Smooth muscle cell of bladder (primary cell): Measurements from ENCODE around the gene ANGPTL3. TPM values are rescaled to one million over a fixed set of nuclear protein-coding genes. Genes with fewer than 3 reads are reported as not detected.

ENCODE experiments used
- total RNA-seq: library from RNA; depleted of rRNA; stranded (reverse); fragments of >200 nt; gene quantifications from 2 replicates; pipeline ENCODE4 v1.2.3, GENCODE V29; 2014

The ANGPTL3 gene, protein sequence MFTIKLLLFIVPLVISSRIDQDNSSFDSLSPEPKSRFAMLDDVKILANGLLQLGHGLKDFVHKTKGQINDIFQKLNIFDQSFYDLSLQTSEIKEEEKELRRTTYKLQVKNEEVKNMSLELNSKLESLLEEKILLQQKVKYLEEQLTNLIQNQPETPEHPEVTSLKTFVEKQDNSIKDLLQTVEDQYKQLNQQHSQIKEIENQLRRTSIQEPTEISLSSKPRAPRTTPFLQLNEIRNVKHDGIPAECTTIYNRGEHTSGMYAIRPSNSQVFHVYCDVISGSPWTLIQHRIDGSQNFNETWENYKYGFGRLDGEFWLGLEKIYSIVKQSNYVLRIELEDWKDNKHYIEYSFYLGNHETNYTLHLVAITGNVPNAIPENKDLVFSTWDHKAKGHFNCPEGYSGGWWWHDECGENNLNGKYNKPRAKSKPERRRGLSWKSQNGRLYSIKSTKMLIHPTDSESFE
- total RNA-seq: not detected in 2 replicates

DNA sequence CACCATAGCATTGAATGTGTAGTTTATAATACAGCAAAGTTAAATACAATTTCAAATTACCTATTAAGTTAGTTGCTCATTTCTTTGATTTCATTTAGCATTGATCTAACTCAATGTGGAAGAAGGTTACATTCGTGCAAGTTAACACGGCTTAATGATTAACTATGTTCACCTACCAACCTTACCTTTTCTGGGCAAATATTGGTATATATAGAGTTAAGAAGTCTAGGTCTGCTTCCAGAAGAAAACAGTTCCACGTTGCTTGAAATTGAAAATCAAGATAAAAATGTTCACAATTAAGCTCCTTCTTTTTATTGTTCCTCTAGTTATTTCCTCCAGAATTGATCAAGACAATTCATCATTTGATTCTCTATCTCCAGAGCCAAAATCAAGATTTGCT is at the start of gene ANGPTL3:
Gene ANGPTL3 (plus strand): TSS at position 240 of the 400 bp plus-strand sequence. CDS start 47 bp downstream, at position 287.

Other genes with a start within 250 kb of the ANGPTL3 start
- gene USP1, start 160.5 kb upstream of the ANGPTL3 start, total RNA-seq: 12.3 and 15.2 TPM in 2 replicates
- 82.2 and 95.8 TPM in 2 replicates for gene DOCK7, start 90.9 kb downstream of the ANGPTL3 start, total RNA-seq
- 6.5 and 7.3 TPM in 2 replicates for gene ATG4C, start 186.6 kb downstream of the ANGPTL3 start, total RNA-seq